GM12878 (cell line): ENCODE results near the gene ZFYVE19. TPM values are rescaled to one million over a fixed set of nuclear protein-coding genes. Genes with fewer than 3 reads are reported as not detected.

ENCODE experiments used
- ATAC-seq: fragments of 200-7000 bp; cut with Tn5 transposase; 3 replicates; pipeline ENCODE4 v1.9.1; 2020; ENCODE audit warnings: mild to moderate bottlenecking, moderate library complexity
- BruUV-seq: library from RNA; stranded (reverse); fragments of 400-500 nt; replicated peaks from 2 replicates; lab custom pipeline; 2021; lab: Mats Ljungman, UMichigan
- CTCF ChIA-PET: fragments of 300-600 bp; sonication (Branson Sonifier 250); formaldehyde crosslinking; extraction: SDS; loops from one replicate; lab custom pipeline; 2021; ENCODE audit warnings: inconsistent platforms; lab: Yijun Ruan, JAX
- POLR2A ChIA-PET: fragments of 350-600 bp; formaldehyde crosslinking; extraction: SDS; loops from one replicate; lab custom pipeline; 2021; ENCODE audit warnings: inconsistent platforms; lab: Charles Lee
- RAD21 ChIA-PET: fragments of 300-600 bp; sonication (Branson Sonifier 250); formaldehyde crosslinking; loops from one replicate; lab custom pipeline; 2023; ENCODE audit warnings: antibody characterized with exemption; ENCODE audit not compliant: unreplicated experiment; lab: Charles Lee
- SMC1A ChIA-PET: fragments of 300-600 bp; sonication (Branson Sonifier 250); formaldehyde crosslinking; loops from one replicate; lab custom pipeline; 2023; ENCODE audit not compliant: unreplicated experiment, uncharacterized antibody; lab: Charles Lee
- DNase-seq: peaks from one replicate; pipeline ENCODE4 v3.0.0-alpha.2; 2011; ENCODE audit warnings: low read depth, low spot score
- FAIRE-seq: peaks from 3 replicates; lab custom pipeline; 2011; peaks lifted over from hg19 to GRCh38; lab: Jason Lieb, UNC
- H2AFZ ChIP-seq: 2 replicates; pipeline ENCODE4 v1.6.0; 2011; ENCODE audit warnings: low read depth, low read length, control low read depth; ENCODE audit not compliant: control insufficient read depth
- H3K27ac ChIP-seq: 2 replicates; pipeline ENCODE4 v1.5.1; 2011; ENCODE audit warnings: control low read depth; ENCODE audit not compliant: control insufficient read depth, insufficient read depth
- H3K27me3 ChIP-seq, 2 experiments: replicated peaks in 1 of 2; 2 replicates each; pipeline versions ENCODE4 v1.6.0 to v1.6.1; 2011; ENCODE audit warnings: low read length in 1 of 2; ENCODE audit not compliant: control insufficient read depth in 2 of 2, insufficient read depth in 2 of 2
- H3K36me3 ChIP-seq, 2 experiments: 2 replicates each; pipeline ENCODE4 v1.5.1; 2011; ENCODE audit warnings: low read length in 1 of 2; ENCODE audit not compliant: control insufficient read depth in 2 of 2, insufficient read depth in 2 of 2
- H3K4me1 ChIP-seq: 2 replicates; pipeline ENCODE4 v1.6.1; 2011; ENCODE audit warnings: mild to moderate bottlenecking, low read length, moderate library complexity, mixed read lengths; ENCODE audit not compliant: control insufficient read depth, insufficient read depth
- H3K4me2 ChIP-seq: 2 replicates; pipeline ENCODE4 v1.6.0; 2011; ENCODE audit warnings: control low read depth; ENCODE audit not compliant: control insufficient read depth, insufficient read depth
- H3K4me3 ChIP-seq: fragments of 200-600 bp; sonication (generic); 2 replicates; pipeline ENCODE4 v1.5.1; 2016
- H3K79me2 ChIP-seq: 2 replicates; pipeline ENCODE4 v1.6.0; 2011; ENCODE audit warnings: low read length; ENCODE audit not compliant: control insufficient read depth, insufficient read depth
- H3K9ac ChIP-seq: 2 replicates; pipeline ENCODE4 v1.8.0; 2011; ENCODE audit warnings: low read length, control low read depth, mixed read lengths; ENCODE audit not compliant: control insufficient read depth, insufficient read depth
- H3K9me3 ChIP-seq: replicated peaks from 3 replicates; pipeline ENCODE4 v1.5.1; 2011; ENCODE audit warnings: mild to moderate bottlenecking, low read length; ENCODE audit not compliant: control insufficient read depth, insufficient read depth
- H4K20me1 ChIP-seq: 2 replicates; pipeline ENCODE4 v1.6.0; 2011; ENCODE audit not compliant: control insufficient read depth, insufficient read depth
- ASH2L ChIP-seq: fragments of 300-600, 200-600 bp; sonication (generic); IDR thresholded peaks from 2 replicates; pipeline ENCODE4 v1.6.1; 2017; ENCODE audit warnings: low read depth, mild to moderate bottlenecking, borderline replicate concordance
- EGR1 ChIP-seq, 2 experiments: IDR thresholded peaks; 1 replicate in 1 of 2; 2 replicates in 1 of 2; pipeline ENCODE4 v1.6.1; 2011 to 2012; ENCODE audit warnings: low read depth in 2 of 2, low read length in 2 of 2, borderline replicate concordance in 1 of 2, mild to moderate bottlenecking in 1 of 2, moderate library complexity in 1 of 2
- EP300 ChIP-seq, 2 experiments: fragments of 150-350 bp in 1 of 2; IDR thresholded peaks; 2 replicates each; pipeline ENCODE4 v1.6.1; 2011 to 2012; ENCODE audit warnings: low read depth in 2 of 2, low read length in 2 of 2, borderline replicate concordance in 1 of 2, improper control_type of control experiment in 1 of 2, inconsistent platforms in 1 of 2; ENCODE audit not compliant: control insufficient read depth in 1 of 2
- FOS ChIP-seq: IDR thresholded peaks from 3 replicates; pipeline ENCODE4 v1.6.1; 2011; ENCODE audit warnings: borderline replicate concordance; ENCODE audit not compliant: insufficient read length; ENCODE audit errors: extremely low read depth
- HDAC6 ChIP-seq: fragments of 200-600 bp; sonication (generic); IDR thresholded peaks from one replicate; pipeline ENCODE4 v1.8.0; 2017; ENCODE audit warnings: antibody characterized with exemption; ENCODE audit not compliant: unreplicated experiment
- STAT3 ChIP-seq: IDR thresholded peaks from 2 replicates; pipeline ENCODE4 v1.6.1; 2011; ENCODE audit warnings: low read depth, low read length, improper control_type of control experiment
- ZBED1 ChIP-seq: IDR thresholded peaks from 2 replicates; pipeline ENCODE4 v1.6.1; 2016; ENCODE audit warnings: borderline replicate concordance
- WGBS: methylation state at CpG from one replicate; pipeline ENCODE4 v1.1.6; 2016; ENCODE audit warnings: low lambda C conversion rate; ENCODE audit not compliant: insufficient replicate concordance, insufficient coverage; ENCODE audit errors: missing lambda C conversion rate; 5-methylcytosine and 5-hydroxymethylcytosine counted together
- in situ Hi-C: fragments of 300-500 bp; cut with MboI; formaldehyde crosslinking; loops from 9 replicates; pipeline ENCODE4 v1.14.3; 2018; ENCODE audit warnings: mixed read lengths
- intact Hi-C: fragments of 100-400 bp; cut with micrococcal nuclease; formaldehyde crosslinking; loops from one replicate; pipeline ENCODE4 v1.14.2; 2022; ENCODE audit not compliant: unreplicated experiment
- polyA plus RNA-seq, 11 experiments: library from polyadenylated mRNA; depleted of rRNA in 4 of 11; unstranded in 6 of 11; stranded (reverse) in 5 of 11; fragments of >200 nt; fragmentation: Nextera tagmentation in 4 of 11; fragmentation: Illumina TruSeq in 1 of 11; extraction: Ambion mirVana in 4 of 11; extraction: Trizol in 1 of 11; gene quantifications; 1 replicate in 1 of 11; 2 replicates in 10 of 11; pipeline versions ENCODE4 v1.2.1 to v1.2.3, GENCODE V29; 2011 to 2016; ENCODE audit warnings: inconsistent platforms in 2 of 11, missing spikeins in 2 of 11, low read depth in 1 of 11
- total RNA-seq, 4 experiments: library from RNA; depleted of rRNA in 3 of 4; stranded (reverse); fragments of >200 nt in 3 of 4; fragmentation: Illumina TruSeq in 1 of 4; extraction: Trizol in 1 of 4; gene quantifications; 2 replicates each; pipeline versions ENCODE4 v1.2.1 to v1.2.3, GENCODE V29; 2013 to 2021
- TF ChIP-seq, protein P1 (sequence below): fragments of 450-650 bp; conservative IDR thresholded peaks from 2 replicates; pipeline ENCODE4 v1.6.1; 2017; ENCODE audit warnings: mild to moderate bottlenecking, moderate library complexity
- TF ChIP-seq, protein P2 (sequence below): fragments of 450-650 bp; IDR thresholded peaks from 2 replicates; pipeline ENCODE4 v1.6.1; 2017; ENCODE audit warnings: mild to moderate bottlenecking, low read depth, inconsistent platforms; ENCODE audit not compliant: poor library complexity, severe bottlenecking
- TF ChIP-seq, protein P3 (sequence below): fragments of 450-650 bp; formaldehyde crosslinking; IDR thresholded peaks from 2 replicates; pipeline ENCODE4 v1.4.0; 2020; ENCODE audit warnings: mild to moderate bottlenecking, moderate library complexity
- TF ChIP-seq, protein P4 (sequence below): IDR thresholded peaks from 2 replicates; pipeline ENCODE4 v1.6.1; 2012; ENCODE audit warnings: mild to moderate bottlenecking, low read depth, low read length

The ZFYVE19 gene
- total and polyA plus RNA-seq, 10 of the 15 experiments (the other 5 are each of a cell fraction or from before 2014, with no cell fraction given) = 1.7 to 36.3 (median 17.0) TPM

DNA sequence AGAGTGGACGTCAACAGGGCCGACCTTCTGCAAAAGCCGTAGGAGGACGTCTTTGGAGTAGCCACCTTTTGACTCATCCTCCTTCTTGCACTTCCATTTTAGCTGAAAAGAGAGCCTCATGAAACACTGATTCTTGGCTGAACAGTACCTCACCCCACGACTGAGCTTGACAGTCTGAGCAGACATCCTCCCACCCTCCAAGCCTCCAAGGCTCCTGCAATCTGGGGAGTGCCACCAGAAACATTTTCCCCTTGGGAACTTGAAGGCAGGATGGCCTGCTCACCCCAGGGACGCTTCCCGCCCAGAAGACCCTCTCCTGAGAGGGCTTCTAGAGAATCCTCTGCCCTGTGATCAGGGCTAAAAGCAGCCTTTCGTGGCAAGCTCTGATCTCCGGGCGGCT is 31.9 kb upstream of the ZFYVE19 start:
- RAD21 ChIA-PET = no interaction called here
- no peaks in the 10 kb centered on the region for H4K20me1 ChIP-seq
- SMC1A ChIA-PET = no interaction called here
- no peak for ATAC-seq
- H3K9me3 ChIP-seq = no peaks in the 10 kb centered on the region
- BruUV-seq = no TSS peak
- FAIRE-seq = no peak
- DNase-seq = no peak
- no peaks in the 10 kb centered on the region for H3K79me2 ChIP-seq
- H3K27me3 ChIP-seq = no peaks in the 10 kb centered on the region
- no peak overlapping the region for H3K4me2 ChIP-seq
- CTCF ChIA-PET = no interaction called here
- no peak overlapping the region for H3K27ac ChIP-seq
- intact Hi-C loops (no loop called here), in situ Hi-C loops (no loop called here)
- H3K4me1 ChIP-seq = peaks cover 10% of the 10 kb centered on the region
- POLR2A ChIA-PET = no interaction called here
- no peak overlapping the region for H3K9ac ChIP-seq
- peaks cover 2 to 24% of the 10 kb centered on the region in 2 experiments; a peak in 3 of 4 replicates for H3K36me3 ChIP-seq
- H2AFZ ChIP-seq = no peak overlapping the region
- WGBS = 89% methylated on average over 10 of the region's 10 CpGs
- no peak overlapping the region for H3K4me3 ChIP-seq
- TF ChIP-seq, protein P1, sequence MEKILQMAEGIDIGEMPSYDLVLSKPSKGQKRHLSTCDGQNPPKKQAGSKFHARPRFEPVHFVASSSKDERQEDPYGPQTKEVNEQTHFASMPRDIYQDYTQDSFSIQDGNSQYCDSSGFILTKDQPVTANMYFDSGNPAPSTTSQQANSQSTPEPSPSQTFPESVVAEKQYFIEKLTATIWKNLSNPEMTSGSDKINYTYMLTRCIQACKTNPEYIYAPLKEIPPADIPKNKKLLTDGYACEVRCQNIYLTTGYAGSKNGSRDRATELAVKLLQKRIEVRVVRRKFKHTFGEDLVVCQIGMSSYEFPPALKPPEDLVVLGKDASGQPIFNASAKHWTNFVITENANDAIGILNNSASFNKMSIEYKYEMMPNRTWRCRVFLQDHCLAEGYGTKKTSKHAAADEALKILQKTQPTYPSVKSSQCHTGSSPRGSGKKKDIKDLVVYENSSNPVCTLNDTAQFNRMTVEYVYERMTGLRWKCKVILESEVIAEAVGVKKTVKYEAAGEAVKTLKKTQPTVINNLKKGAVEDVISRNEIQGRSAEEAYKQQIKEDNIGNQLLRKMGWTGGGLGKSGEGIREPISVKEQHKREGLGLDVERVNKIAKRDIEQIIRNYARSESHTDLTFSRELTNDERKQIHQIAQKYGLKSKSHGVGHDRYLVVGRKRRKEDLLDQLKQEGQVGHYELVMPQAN = no peak
- no peak for TF ChIP-seq EP300 (IDR thresholded peaks at IDR 0.05; ENCODE audit: borderline replicate concordance in 1 of 2, control insufficient read depth in 1 of 2, low read depth in 2 of 2, low read length in 2 of 2)
- no peak for TF ChIP-seq STAT3
- no peak for TF ChIP-seq ZBED1
- TF ChIP-seq HDAC6 = no peak
- TF ChIP-seq, protein P2, sequence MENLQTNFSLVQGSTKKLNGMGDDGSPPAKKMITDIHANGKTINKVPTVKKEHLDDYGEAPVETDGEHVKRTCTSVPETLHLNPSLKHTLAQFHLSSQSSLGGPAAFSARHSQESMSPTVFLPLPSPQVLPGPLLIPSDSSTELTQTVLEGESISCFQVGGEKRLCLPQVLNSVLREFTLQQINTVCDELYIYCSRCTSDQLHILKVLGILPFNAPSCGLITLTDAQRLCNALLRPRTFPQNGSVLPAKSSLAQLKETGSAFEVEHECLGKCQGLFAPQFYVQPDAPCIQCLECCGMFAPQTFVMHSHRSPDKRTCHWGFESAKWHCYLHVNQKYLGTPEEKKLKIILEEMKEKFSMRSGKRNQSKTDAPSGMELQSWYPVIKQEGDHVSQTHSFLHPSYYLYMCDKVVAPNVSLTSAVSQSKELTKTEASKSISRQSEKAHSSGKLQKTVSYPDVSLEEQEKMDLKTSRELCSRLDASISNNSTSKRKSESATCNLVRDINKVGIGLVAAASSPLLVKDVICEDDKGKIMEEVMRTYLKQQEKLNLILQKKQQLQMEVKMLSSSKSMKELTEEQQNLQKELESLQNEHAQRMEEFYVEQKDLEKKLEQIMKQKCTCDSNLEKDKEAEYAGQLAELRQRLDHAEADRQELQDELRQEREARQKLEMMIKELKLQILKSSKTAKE = no peak
- no peak for TF ChIP-seq FOS
- TF ChIP-seq, protein P3, sequence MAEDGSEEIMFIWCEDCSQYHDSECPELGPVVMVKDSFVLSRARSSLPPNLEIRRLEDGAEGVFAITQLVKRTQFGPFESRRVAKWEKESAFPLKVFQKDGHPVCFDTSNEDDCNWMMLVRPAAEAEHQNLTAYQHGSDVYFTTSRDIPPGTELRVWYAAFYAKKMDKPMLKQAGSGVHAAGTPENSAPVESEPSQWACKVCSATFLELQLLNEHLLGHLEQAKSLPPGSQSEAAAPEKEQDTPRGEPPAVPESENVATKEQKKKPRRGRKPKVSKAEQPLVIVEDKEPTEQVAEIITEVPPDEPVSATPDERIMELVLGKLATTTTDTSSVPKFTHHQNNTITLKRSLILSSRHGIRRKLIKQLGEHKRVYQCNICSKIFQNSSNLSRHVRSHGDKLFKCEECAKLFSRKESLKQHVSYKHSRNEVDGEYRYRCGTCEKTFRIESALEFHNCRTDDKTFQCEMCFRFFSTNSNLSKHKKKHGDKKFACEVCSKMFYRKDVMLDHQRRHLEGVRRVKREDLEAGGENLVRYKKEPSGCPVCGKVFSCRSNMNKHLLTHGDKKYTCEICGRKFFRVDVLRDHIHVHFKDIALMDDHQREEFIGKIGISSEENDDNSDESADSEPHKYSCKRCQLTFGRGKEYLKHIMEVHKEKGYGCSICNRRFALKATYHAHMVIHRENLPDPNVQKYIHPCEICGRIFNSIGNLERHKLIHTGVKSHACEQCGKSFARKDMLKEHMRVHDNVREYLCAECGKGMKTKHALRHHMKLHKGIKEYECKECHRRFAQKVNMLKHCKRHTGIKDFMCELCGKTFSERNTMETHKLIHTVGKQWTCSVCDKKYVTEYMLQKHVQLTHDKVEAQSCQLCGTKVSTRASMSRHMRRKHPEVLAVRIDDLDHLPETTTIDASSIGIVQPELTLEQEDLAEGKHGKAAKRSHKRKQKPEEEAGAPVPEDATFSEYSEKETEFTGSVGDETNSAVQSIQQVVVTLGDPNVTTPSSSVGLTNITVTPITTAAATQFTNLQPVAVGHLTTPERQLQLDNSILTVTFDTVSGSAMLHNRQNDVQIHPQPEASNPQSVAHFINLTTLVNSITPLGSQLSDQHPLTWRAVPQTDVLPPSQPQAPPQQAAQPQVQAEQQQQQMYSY (CRISPR knock-in tag) = no peak
- no peak for TF ChIP-seq ASH2L
- TF ChIP-seq EGR1 (IDR thresholded peaks at IDR 0.05; ENCODE audit: borderline replicate concordance in 1 of 2, low read depth in 2 of 2, low read length in 2 of 2) = no peak
- TF ChIP-seq, protein P4, sequence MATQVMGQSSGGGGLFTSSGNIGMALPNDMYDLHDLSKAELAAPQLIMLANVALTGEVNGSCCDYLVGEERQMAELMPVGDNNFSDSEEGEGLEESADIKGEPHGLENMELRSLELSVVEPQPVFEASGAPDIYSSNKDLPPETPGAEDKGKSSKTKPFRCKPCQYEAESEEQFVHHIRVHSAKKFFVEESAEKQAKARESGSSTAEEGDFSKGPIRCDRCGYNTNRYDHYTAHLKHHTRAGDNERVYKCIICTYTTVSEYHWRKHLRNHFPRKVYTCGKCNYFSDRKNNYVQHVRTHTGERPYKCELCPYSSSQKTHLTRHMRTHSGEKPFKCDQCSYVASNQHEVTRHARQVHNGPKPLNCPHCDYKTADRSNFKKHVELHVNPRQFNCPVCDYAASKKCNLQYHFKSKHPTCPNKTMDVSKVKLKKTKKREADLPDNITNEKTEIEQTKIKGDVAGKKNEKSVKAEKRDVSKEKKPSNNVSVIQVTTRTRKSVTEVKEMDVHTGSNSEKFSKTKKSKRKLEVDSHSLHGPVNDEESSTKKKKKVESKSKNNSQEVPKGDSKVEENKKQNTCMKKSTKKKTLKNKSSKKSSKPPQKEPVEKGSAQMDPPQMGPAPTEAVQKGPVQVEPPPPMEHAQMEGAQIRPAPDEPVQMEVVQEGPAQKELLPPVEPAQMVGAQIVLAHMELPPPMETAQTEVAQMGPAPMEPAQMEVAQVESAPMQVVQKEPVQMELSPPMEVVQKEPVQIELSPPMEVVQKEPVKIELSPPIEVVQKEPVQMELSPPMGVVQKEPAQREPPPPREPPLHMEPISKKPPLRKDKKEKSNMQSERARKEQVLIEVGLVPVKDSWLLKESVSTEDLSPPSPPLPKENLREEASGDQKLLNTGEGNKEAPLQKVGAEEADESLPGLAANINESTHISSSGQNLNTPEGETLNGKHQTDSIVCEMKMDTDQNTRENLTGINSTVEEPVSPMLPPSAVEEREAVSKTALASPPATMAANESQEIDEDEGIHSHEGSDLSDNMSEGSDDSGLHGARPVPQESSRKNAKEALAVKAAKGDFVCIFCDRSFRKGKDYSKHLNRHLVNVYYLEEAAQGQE = no peak
